OCI-LY3 (cell line): ENCODE results near the gene ZNF385D.

Experiments
- H2AFZ ChIP-seq: fragments of 200-600, 300-600 bp; shearing (Covaris generic); 2 replicates; pipeline ENCODE4 v1.6.0; 2014; ENCODE audit warnings: antibody characterized with exemption, low read depth, low read length
- H3K27ac ChIP-seq: fragments of 200-600, 300-600 bp; sonication (generic); 2 replicates; pipeline ENCODE4 v1.5.1; 2014; ENCODE audit warnings: mild to moderate bottlenecking, low read length, moderate library complexity, mixed read lengths
- H3K27me3 ChIP-seq: fragments of 200-600, 300-600 bp; sonication (generic); 2 replicates; pipeline ENCODE4 v1.6.1; 2014; ENCODE audit warnings: low read depth, low read length, mixed read lengths
- H3K36me3 ChIP-seq: fragments of 200-600, 300-600 bp; sonication (generic); replicated peaks from 2 replicates; pipeline ENCODE3; 2014; ENCODE audit warnings: low read depth, low read length, mixed read lengths
- H3K4me1 ChIP-seq: fragments of 300-600, 200-600 bp; sonication (generic); 2 replicates; pipeline ENCODE4 v1.6.1; 2014; ENCODE audit warnings: low read length, mixed read lengths
- H3K4me2 ChIP-seq: fragments of 200-600, 300-600 bp; sonication (generic); 2 replicates; pipeline ENCODE4 v1.6.1; 2014; ENCODE audit warnings: low read length, mixed read lengths
- H3K4me3 ChIP-seq: fragments of 300-600, 200-600 bp; sonication (generic); 2 replicates; pipeline ENCODE4 v1.5.1; 2014; ENCODE audit warnings: antibody characterized with exemption, mild to moderate bottlenecking, low read length, moderate library complexity
- H3K79me2 ChIP-seq: fragments of 300-600, 200-600 bp; shearing (Covaris generic); 2 replicates; pipeline ENCODE4 v1.6.1; 2014; ENCODE audit warnings: mild to moderate bottlenecking, low read length, mixed read lengths
- H3K9ac ChIP-seq: fragments of 300-600, 200-600 bp; shearing (Covaris generic); 2 replicates; pipeline ENCODE4 v1.6.0; 2014; ENCODE audit warnings: mild to moderate bottlenecking, low read length, moderate library complexity
- H3K9me3 ChIP-seq: fragments of 200-600, 300-600 bp; shearing (Covaris generic); 2 replicates; pipeline ENCODE4 v1.6.1; 2014; ENCODE audit warnings: low read length, mixed read lengths; ENCODE audit not compliant: insufficient read depth
- H4K20me1 ChIP-seq: fragments of 200-600, 300-600 bp; sonication (generic); 2 replicates; pipeline ENCODE4 v1.6.1; 2016; ENCODE audit warnings: low read length, mixed read lengths; ENCODE audit not compliant: insufficient read depth
- CTCF ChIP-seq: fragments of 200-600, 300-600 bp; sonication (generic); IDR thresholded peaks from 2 replicates; pipeline ENCODE4 v1.5.1; 2014; ENCODE audit warnings: antibody characterized with exemption, low read length, low read depth
- EZH2phosphoT487 ChIP-seq: fragments of 200-600 bp; shearing (Covaris generic); IDR thresholded peaks from 2 replicates; pipeline ENCODE4 v1.6.1; 2018; ENCODE audit warnings: antibody characterized with exemption, mixed run types, low read depth

The ZNF385D gene

GRCh38 chr3:21618695-21619094 is 132.3 kb downstream of the ZNF385D start:
- Histone ChIP-seq H3K27ac (no peak overlapping the region), H4K20me1 (no peaks in the 10 kb centered on the region), H3K4me1 (peaks cover 7% of the 10 kb centered on the region; the same call in 1 of the 2 replicates), H3K4me2 (no peak overlapping the region), H3K79me2 (no peaks in the 10 kb centered on the region), H3K9me3 (no peaks in the 10 kb centered on the region), H3K9ac (no peak overlapping the region), H3K4me3 (no peak overlapping the region), H2AFZ (no peak overlapping the region), H3K36me3 (no peaks in the 10 kb centered on the region), H3K27me3 (no peaks in the 10 kb centered on the region)
- no peak for TF ChIP-seq EZH2phosphoT487
- TF ChIP-seq CTCF, result no peak

GRCh38 chr3:21613372-21614070 is 137.5 kb downstream of the ZNF385D start:
- Histone ChIP-seq H3K9ac (no peak overlapping the region), H3K4me1 (no peaks in the 10 kb centered on the region), H4K20me1 (no peaks in the 10 kb centered on the region), H2AFZ (no peak overlapping the region), H3K27me3 (no peaks in the 10 kb centered on the region), H3K4me2 (no peak overlapping the region), H3K36me3 (no peaks in the 10 kb centered on the region), H3K79me2 (no peaks in the 10 kb centered on the region), H3K4me3 (no peak overlapping the region), H3K9me3 (no peaks in the 10 kb centered on the region), H3K27ac (no peak overlapping the region)
- TF ChIP-seq CTCF (no peak), EZH2phosphoT487 (no peak)

GRCh38 chr3:21601178-21601577 is 149.8 kb downstream of the ZNF385D start:
- TF ChIP-seq EZH2phosphoT487 (no peak), CTCF (no peak)
- Histone ChIP-seq H3K27me3 (no peaks in the 10 kb centered on the region), H3K79me2 (no peaks in the 10 kb centered on the region), H3K36me3 (no peaks in the 10 kb centered on the region), H3K4me1 (no peaks in the 10 kb centered on the region), H3K27ac (no peak overlapping the region), H3K4me2 (no peak overlapping the region), H3K9me3 (no peaks in the 10 kb centered on the region; the same call in 1 of the 2 replicates), H3K4me3 (no peak overlapping the region), H4K20me1 (no peaks in the 10 kb centered on the region), H3K9ac (no peak overlapping the region), H2AFZ (no peak overlapping the region)

GRCh38 chr3:21599890-21600289 is 151.1 kb downstream of the ZNF385D start:
- H3K27me3 ChIP-seq, result no peaks in the 10 kb centered on the region
- no peak overlapping the region for H3K27ac ChIP-seq
- no peaks in the 10 kb centered on the region for H3K4me1 ChIP-seq
- no peaks in the 10 kb centered on the region; the same call in 1 of the 2 replicates for H3K9me3 ChIP-seq
- no peaks in the 10 kb centered on the region for H4K20me1 ChIP-seq
- H3K4me2 ChIP-seq, result no peak overlapping the region
- H3K9ac ChIP-seq, result no peak overlapping the region
- no peaks in the 10 kb centered on the region for H3K79me2 ChIP-seq
- H3K36me3 ChIP-seq, result no peaks in the 10 kb centered on the region
- no peak overlapping the region for H2AFZ ChIP-seq
- no peak overlapping the region for H3K4me3 ChIP-seq
- TF ChIP-seq CTCF, result no peak
- no peak for TF ChIP-seq EZH2phosphoT487
